T-cell (primary cell): ENCODE results near the gene SLC35A1. TPM values are rescaled to one million over a fixed set of nuclear protein-coding genes. Genes with fewer than 3 reads are reported as not detected.

Experiments
- ATAC-seq, 4 experiments: fragments of 200-7000 bp in 3 of 4; fragments of 150-1000 bp in 1 of 4; cut with Tn5 transposase; replicated peaks in 1 of 4; 1 replicate in 3 of 4; 2 replicates in 1 of 4; pipeline ENCODE4 v1.10.0; 2021; ENCODE audit warnings: moderate library complexity in 3 of 4, mild to moderate bottlenecking in 2 of 4, moderate number of reproducible peaks in 1 of 4
- CTCF ChIA-PET, 2 donors: fragments of 300-600 bp; sonication (Branson Sonifier 250); formaldehyde crosslinking; loops; one replicate each; lab custom pipeline; 2022; ENCODE audit warnings: antibody characterized with exemption in 2 of 2; lab: Charles Lee
- POLR2A ChIA-PET, 2 donors: fragments of 300-600 bp; sonication (Branson Sonifier 250); formaldehyde crosslinking; loops; one replicate each; lab custom pipeline; 2022; ENCODE audit warnings: antibody characterized with exemption in 2 of 2; lab: Charles Lee
- DNase-seq, 35 experiments: peaks; one replicate each; pipeline versions ENCODE4 v3.0.0 to v3.0.0-alpha.2; 2013 to 2023
- H3K27ac ChIP-seq: one replicate; pipeline ENCODE4 v1.5.1; 2013; ENCODE audit warnings: low read length
- H3K27me3 ChIP-seq, 2 experiments: replicated peaks in 1 of 2; 1 replicate in 1 of 2; 2 replicates in 1 of 2; pipeline versions ENCODE4 v1.6.1 to v1.7.0; 2013; ENCODE audit warnings: low read length in 1 of 2, mixed read lengths in 1 of 2; ENCODE audit not compliant: control insufficient read depth in 2 of 2, insufficient read depth in 2 of 2; ENCODE audit errors: extremely low read depth in 1 of 2
- H3K36me3 ChIP-seq, 2 donors: 1 replicate in 1 of 2; 2 replicates in 1 of 2; pipeline versions ENCODE4 v1.6.1 to v1.7.0; 2013; ENCODE audit warnings: low read length in 1 of 2; ENCODE audit not compliant: control insufficient read depth in 2 of 2, insufficient read depth in 1 of 2; ENCODE audit errors: extremely low read depth in 1 of 2
- H3K4me1 ChIP-seq, 2 experiments: 1 replicate in 1 of 2; 2 replicates in 1 of 2; pipeline versions ENCODE4 v1.6.1 to v1.7.0; 2013; ENCODE audit warnings: low read length in 2 of 2, mixed read lengths in 1 of 2; ENCODE audit not compliant: insufficient read depth in 2 of 2, control insufficient read depth in 1 of 2; ENCODE audit errors: extremely low read depth in 1 of 2
- H3K4me3 ChIP-seq, 2 donors: 1 replicate in 1 of 2; 2 replicates in 1 of 2; pipeline versions ENCODE4 v1.5.1 to v1.7.0; 2013; ENCODE audit warnings: mild to moderate bottlenecking in 2 of 2, low read length in 1 of 2, moderate library complexity in 1 of 2; ENCODE audit not compliant: control insufficient read depth in 1 of 2; ENCODE audit errors: extremely low read depth in 1 of 2
- H3K9me3 ChIP-seq: 2 replicates; pipeline ENCODE4 v1.7.0; 2013
- H3K27ac Mint-ChIP-seq, 2 donors: one replicate each; pipeline ENCODE4 v1.8.0; 2020 to 2021; ENCODE audit warnings: mild to moderate bottlenecking in 2 of 2, mixed read lengths in 2 of 2
- H3K27me3 Mint-ChIP-seq, 2 donors: one replicate each; pipeline ENCODE4 v1.8.0; 2021 to 2022; ENCODE audit warnings: mixed read lengths in 2 of 2
- H3K36me3 Mint-ChIP-seq: one replicate; pipeline ENCODE4 v1.8.0; 2021; ENCODE audit warnings: mixed read lengths
- H3K4me1 Mint-ChIP-seq, 3 donors: one replicate each; pipeline ENCODE4 v1.8.0; 2020 to 2022; ENCODE audit warnings: mixed read lengths in 3 of 3, mild to moderate bottlenecking in 1 of 3
- H3K4me3 Mint-ChIP-seq, 3 donors: one replicate each; pipeline ENCODE4 v1.8.0; 2020 to 2022; ENCODE audit warnings: mild to moderate bottlenecking in 3 of 3, mixed read lengths in 3 of 3, moderate library complexity in 3 of 3
- H3K9me3 Mint-ChIP-seq, 3 donors: one replicate each; pipeline ENCODE4 v1.8.0; 2020 to 2022; ENCODE audit warnings: mixed read lengths in 3 of 3
- WGBS: methylation state at CpG from one replicate; pipeline ENCODE4 v1.1.5; 2013; ENCODE audit warnings: missing lambda C conversion rate; ENCODE audit not compliant: insufficient coverage; 5-methylcytosine and 5-hydroxymethylcytosine counted together
- total RNA-seq, 35 experiments: library from RNA in 6 of 35; stranded (reverse) in 6 of 35; fragments of 120-200 nt in 1 of 35; gene quantifications; one replicate each; pipeline versions ENCODE4 v1.2.1 to v1.2.4 and lab custom pipeline; 2013 to 2026

The SLC35A1 gene
- total RNA-seq, 5 donors from 2014 or later (not counting 1 experiment from before 2014, with no cell fraction given), result 11.2 to 18.9 (median 18.7) TPM

- Histone ChIP-seq H3K27ac (no peak overlapping the region), H3K27me3 (no peaks in the 10 kb centered on the region), H3K4me1 (no peaks in the 10 kb centered on the region), H3K4me3 (no peak overlapping the region), H3K9me3 (no peaks in the 10 kb centered on the region), H3K36me3 (peaks cover 0 to 30% of the 10 kb centered on the region in 2 donors)
- ChIA-PET CTCF (interaction anchor here in 1 of 2 donors (0.6 kb wide), 3 partner anchors 10 to 1735 kb away, joined by 3 to 8 read pairs (median 3); no protein-coding TSS in a partner anchor), POLR2A (interaction anchor here in 1 of 2 donors (0.6 kb wide), 1 partner anchor 362 kb away, joined by 4 read pairs; no protein-coding TSS in a partner anchor)
- H3K27me3 Mint-ChIP-seq, result no peaks in the 10 kb centered on the region
- no peak for DNase-seq
- H3K36me3 Mint-ChIP-seq, result peaks cover 41% of the 10 kb centered on the region
- H3K27ac Mint-ChIP-seq, result peak overlapping the region; percentile 24 to 56
- no CpG with 5 or more reads among the region's 1 CpG for WGBS
- H3K9me3 Mint-ChIP-seq, result no peaks in the 10 kb centered on the region
- peaks cover 6 to 9% (median 6%) of the 10 kb centered on the region in 3 donors for H3K4me1 Mint-ChIP-seq
- ATAC-seq, result no peak
- H3K4me3 Mint-ChIP-seq, result no peak overlapping the region
Measured at GRCh38 chr6:87504441-87504840, 31.7 kb downstream of the SLC35A1 start.

- ATAC-seq, result peak in 1 of 4 experiments; percentile 30
- Histone ChIP-seq H3K27me3 (no peaks in the 10 kb centered on the region), H3K36me3 (peaks cover 5 to 54% of the 10 kb centered on the region in 2 donors), H3K27ac (no peak overlapping the region), H3K4me3 (no peak overlapping the region), H3K4me1 (no peaks in the 10 kb centered on the region), H3K9me3 (no peaks in the 10 kb centered on the region)
- WGBS, result no CpG with 5 or more reads among the region's 2 CpGs
- Mint-ChIP-seq H3K4me3 (no peak overlapping the region), H3K36me3 (peaks cover 52% of the 10 kb centered on the region), H3K4me1 (peaks cover 10 to 14% (median 12%) of the 10 kb centered on the region in 3 donors), H3K9me3 (no peaks in the 10 kb centered on the region), H3K27me3 (no peaks in the 10 kb centered on the region), H3K27ac (peak overlapping the region; percentile 73 to 79)
- CTCF ChIA-PET, result interaction anchor here in 1 of 2 donors (0.6 kb wide), 1 partner anchor 8 kb away, joined by 3 read pairs; no protein-coding TSS in a partner anchor
- DNase-seq, result no peak
- POLR2A ChIA-PET, result no interaction called here
Measured at GRCh38 chr6:87514831-87515230, 42.1 kb downstream of the SLC35A1 start.

GRCh38 chr6:87518453-87518852 lies 45.7 kb downstream of the SLC35A1 start:
- H3K4me1 ChIP-seq, result no peaks in the 10 kb centered on the region
- no peak for ATAC-seq

DNA sequence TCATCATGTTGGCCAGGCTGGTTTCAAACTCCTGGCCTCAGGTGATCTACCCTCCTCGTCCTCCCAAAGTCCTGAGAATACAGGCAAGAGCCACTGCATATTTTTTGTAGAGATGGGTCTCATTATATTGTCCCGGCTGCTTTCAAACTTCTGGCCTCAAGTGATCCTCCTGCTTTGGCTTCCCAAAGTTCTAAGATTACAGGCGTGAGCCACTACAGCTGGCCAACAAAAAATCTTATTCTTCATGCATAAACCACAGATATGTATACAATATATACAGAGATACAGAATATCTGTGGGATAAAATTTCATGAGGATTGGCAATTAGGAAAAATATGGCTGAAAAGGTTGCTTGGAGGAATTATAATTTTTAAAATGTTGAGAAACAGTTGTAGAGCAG lies 49.9 kb downstream of the SLC35A1 start:
- no CpG with 5 or more reads among the region's 3 CpGs for WGBS
- Mint-ChIP-seq H3K4me3 (no peak overlapping the region), H3K36me3 (peaks cover 39% of the 10 kb centered on the region), H3K9me3 (no peaks in the 10 kb centered on the region), H3K27ac (no peak overlapping the region), H3K27me3 (no peaks in the 10 kb centered on the region), H3K4me1 (peaks cover 0 to 6% (median 2%) of the 10 kb centered on the region in 3 donors)
- no peaks in the 10 kb centered on the region for H3K4me1 ChIP-seq
- CTCF ChIA-PET, result interaction anchor here in 1 of 2 donors (0.7 kb wide), 1 partner anchor 382 kb away, joined by 5 read pairs; no protein-coding TSS in a partner anchor
- peaks cover 2 to 47% of the 10 kb centered on the region in 2 donors for H3K36me3 ChIP-seq
- no peaks in the 10 kb centered on the region for H3K27me3 ChIP-seq
- DNase-seq (no peak), ATAC-seq (no peak)
- no peaks in the 10 kb centered on the region for H3K9me3 ChIP-seq
- no peak overlapping the region for H3K27ac ChIP-seq
- POLR2A ChIA-PET, result interaction anchor here in 1 of 2 donors (0.7 kb wide), 1 partner anchor 1346 kb away, joined by 15 read pairs; no protein-coding TSS in a partner anchor
- H3K4me3 ChIP-seq, result no peak overlapping the region

More at GRCh38 chr6:87518453-87518852, 45.7 kb downstream of the SLC35A1 start:
- peaks cover 0 to 52% of the 10 kb centered on the region in 2 donors for H3K36me3 ChIP-seq
- Mint-ChIP-seq H3K4me1 (peaks cover 10 to 14% (median 12%) of the 10 kb centered on the region in 3 donors), H3K4me3 (no peak overlapping the region), H3K9me3 (no peaks in the 10 kb centered on the region), H3K36me3 (peaks cover 55% of the 10 kb centered on the region), H3K27ac (no peak overlapping the region), H3K27me3 (no peaks in the 10 kb centered on the region)
- H3K27ac ChIP-seq, result no peak overlapping the region
- no peaks in the 10 kb centered on the region for H3K27me3 ChIP-seq
- no peaks in the 10 kb centered on the region for H3K9me3 ChIP-seq
- no peak overlapping the region for H3K4me3 ChIP-seq
- WGBS, result 100% methylated on average over 4 of the region's 8 CpGs
- POLR2A ChIA-PET, result no interaction called here
- DNase-seq, result no peak
- CTCF ChIA-PET, result interaction anchor here in 1 of 2 donors (0.6 kb wide), 1 partner anchor 18 kb away, joined by 4 read pairs; no protein-coding TSS in a partner anchor

- ChIA-PET POLR2A (no interaction called here), CTCF (no interaction called here)
- Histone ChIP-seq H3K9me3 (no peaks in the 10 kb centered on the region), H3K4me1 (no peaks in the 10 kb centered on the region), H3K27me3 (no peaks in the 10 kb centered on the region), H3K4me3 (no peak overlapping the region), H3K27ac (no peak overlapping the region), H3K36me3 (peaks cover 5 to 37% of the 10 kb centered on the region in 2 donors)
- Mint-ChIP-seq H3K27me3 (no peaks in the 10 kb centered on the region), H3K4me1 (peaks cover 10 to 26% (median 17%) of the 10 kb centered on the region in 3 donors), H3K9me3 (no peaks in the 10 kb centered on the region), H3K4me3 (no peak overlapping the region), H3K36me3 (peaks cover 46% of the 10 kb centered on the region), H3K27ac (peak overlapping the region; percentile 16 to 53)
- DNase-seq, result no peak
- no CpG with 5 or more reads among the region's 1 CpG for WGBS
- ATAC-seq, result no peak
Measured at GRCh38 chr6:87529221-87529620, 56.4 kb downstream of the SLC35A1 start.

- Histone ChIP-seq H3K27me3 (no peaks in the 10 kb centered on the region), H3K9me3 (no peaks in the 10 kb centered on the region), H3K4me3 (no peak overlapping the region), H3K4me1 (no peaks in the 10 kb centered on the region), H3K27ac (no peak overlapping the region), H3K36me3 (peaks cover 0 to 34% of the 10 kb centered on the region in 2 donors)
- no peak for DNase-seq
- Mint-ChIP-seq H3K27me3 (no peaks in the 10 kb centered on the region), H3K4me1 (peaks cover 5 to 22% (median 12%) of the 10 kb centered on the region in 3 donors), H3K9me3 (peaks cover 0 to 2% (median 0%) of the 10 kb centered on the region in 3 donors), H3K27ac (no peak overlapping the region), H3K4me3 (no peak overlapping the region), H3K36me3 (peaks cover 48% of the 10 kb centered on the region)
- CTCF ChIA-PET, result no interaction called here
- POLR2A ChIA-PET, result no interaction called here
- no peak for ATAC-seq
- WGBS, result 100% methylated on average over 2 of the region's 2 CpGs
Measured at GRCh38 chr6:87534377-87535047, 61.7 kb downstream of the SLC35A1 start.
